ENCODE results near the gene SPIB.

DNA sequence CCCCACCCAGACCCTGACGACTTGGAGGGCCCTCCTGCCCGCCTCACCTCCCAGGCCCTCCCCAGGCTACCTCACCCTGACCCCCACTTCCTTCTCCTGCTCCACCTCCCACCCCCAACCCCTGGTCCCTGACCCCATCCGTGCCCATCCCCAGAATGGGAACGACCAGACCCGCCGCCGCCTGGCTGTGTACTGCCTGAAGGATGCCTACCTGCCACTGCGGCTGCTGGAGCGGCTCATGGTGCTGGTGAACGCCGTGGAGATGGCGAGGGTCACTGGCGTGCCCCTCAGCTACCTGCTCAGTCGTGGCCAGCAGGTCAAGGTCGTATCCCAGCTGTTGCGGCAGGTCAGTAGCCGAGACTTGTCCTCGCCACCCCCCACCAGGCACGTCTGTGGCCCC, 11.9 kb upstream of the SPIB start:
- no peak for TF ChIP-seq RXRA (IDR thresholded peaks at IDR 0.05)
- TF ChIP-seq, protein P1, sequence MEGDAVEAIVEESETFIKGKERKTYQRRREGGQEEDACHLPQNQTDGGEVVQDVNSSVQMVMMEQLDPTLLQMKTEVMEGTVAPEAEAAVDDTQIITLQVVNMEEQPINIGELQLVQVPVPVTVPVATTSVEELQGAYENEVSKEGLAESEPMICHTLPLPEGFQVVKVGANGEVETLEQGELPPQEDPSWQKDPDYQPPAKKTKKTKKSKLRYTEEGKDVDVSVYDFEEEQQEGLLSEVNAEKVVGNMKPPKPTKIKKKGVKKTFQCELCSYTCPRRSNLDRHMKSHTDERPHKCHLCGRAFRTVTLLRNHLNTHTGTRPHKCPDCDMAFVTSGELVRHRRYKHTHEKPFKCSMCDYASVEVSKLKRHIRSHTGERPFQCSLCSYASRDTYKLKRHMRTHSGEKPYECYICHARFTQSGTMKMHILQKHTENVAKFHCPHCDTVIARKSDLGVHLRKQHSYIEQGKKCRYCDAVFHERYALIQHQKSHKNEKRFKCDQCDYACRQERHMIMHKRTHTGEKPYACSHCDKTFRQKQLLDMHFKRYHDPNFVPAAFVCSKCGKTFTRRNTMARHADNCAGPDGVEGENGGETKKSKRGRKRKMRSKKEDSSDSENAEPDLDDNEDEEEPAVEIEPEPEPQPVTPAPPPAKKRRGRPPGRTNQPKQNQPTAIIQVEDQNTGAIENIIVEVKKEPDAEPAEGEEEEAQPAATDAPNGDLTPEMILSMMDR (IDR thresholded peaks at IDR 0.05; ENCODE audit: low read depth, low read length, missing input control), result no peak
- TF ChIP-seq, protein P2, sequence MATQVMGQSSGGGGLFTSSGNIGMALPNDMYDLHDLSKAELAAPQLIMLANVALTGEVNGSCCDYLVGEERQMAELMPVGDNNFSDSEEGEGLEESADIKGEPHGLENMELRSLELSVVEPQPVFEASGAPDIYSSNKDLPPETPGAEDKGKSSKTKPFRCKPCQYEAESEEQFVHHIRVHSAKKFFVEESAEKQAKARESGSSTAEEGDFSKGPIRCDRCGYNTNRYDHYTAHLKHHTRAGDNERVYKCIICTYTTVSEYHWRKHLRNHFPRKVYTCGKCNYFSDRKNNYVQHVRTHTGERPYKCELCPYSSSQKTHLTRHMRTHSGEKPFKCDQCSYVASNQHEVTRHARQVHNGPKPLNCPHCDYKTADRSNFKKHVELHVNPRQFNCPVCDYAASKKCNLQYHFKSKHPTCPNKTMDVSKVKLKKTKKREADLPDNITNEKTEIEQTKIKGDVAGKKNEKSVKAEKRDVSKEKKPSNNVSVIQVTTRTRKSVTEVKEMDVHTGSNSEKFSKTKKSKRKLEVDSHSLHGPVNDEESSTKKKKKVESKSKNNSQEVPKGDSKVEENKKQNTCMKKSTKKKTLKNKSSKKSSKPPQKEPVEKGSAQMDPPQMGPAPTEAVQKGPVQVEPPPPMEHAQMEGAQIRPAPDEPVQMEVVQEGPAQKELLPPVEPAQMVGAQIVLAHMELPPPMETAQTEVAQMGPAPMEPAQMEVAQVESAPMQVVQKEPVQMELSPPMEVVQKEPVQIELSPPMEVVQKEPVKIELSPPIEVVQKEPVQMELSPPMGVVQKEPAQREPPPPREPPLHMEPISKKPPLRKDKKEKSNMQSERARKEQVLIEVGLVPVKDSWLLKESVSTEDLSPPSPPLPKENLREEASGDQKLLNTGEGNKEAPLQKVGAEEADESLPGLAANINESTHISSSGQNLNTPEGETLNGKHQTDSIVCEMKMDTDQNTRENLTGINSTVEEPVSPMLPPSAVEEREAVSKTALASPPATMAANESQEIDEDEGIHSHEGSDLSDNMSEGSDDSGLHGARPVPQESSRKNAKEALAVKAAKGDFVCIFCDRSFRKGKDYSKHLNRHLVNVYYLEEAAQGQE (IDR thresholded peaks at IDR 0.05), result no peak

Data from liver (tissue), 3 donors.